Activated naive CD4-positive, alpha-beta T cell treated with anti-CD3 and anti-CD28 coated beads for 36 hours (primary cell): Measurements from ENCODE around the gene GH2. TPM values are rescaled to one million over a fixed set of nuclear protein-coding genes. Genes with fewer than 3 reads are reported as not detected.
A peak's percentile ranks its signal among the peaks of the same experiment; 100 is the strongest.
"Not testable (repeated sequence)": the region's sequence is repeated elsewhere in the genome, so short reads cannot be mapped to it uniquely, and the experiment has no call there.

ENCODE experiments used
- CTCF ChIA-PET: fragments of 350-600 bp; sonication (Branson Sonifier 250); formaldehyde crosslinking; loops from one replicate; lab custom pipeline; 2021; ENCODE audit warnings: antibody characterized with exemption; lab: Charles Lee
- DNase-seq: peaks from one replicate; pipeline ENCODE4 v3.0.0-alpha.2; 2020
- H3K27ac Mint-ChIP-seq: one replicate; pipeline ENCODE4 v1.8.0; 2021; ENCODE audit warnings: mild to moderate bottlenecking, mixed read lengths
- H3K27me3 Mint-ChIP-seq: one replicate; pipeline ENCODE4 v1.8.0; 2021; ENCODE audit warnings: low read depth, mixed read lengths
- H3K36me3 Mint-ChIP-seq: one replicate; pipeline ENCODE4 v1.8.0; 2021; ENCODE audit warnings: low read depth, mixed read lengths
- H3K4me1 Mint-ChIP-seq: one replicate; pipeline ENCODE4 v1.8.0; 2021; ENCODE audit warnings: low read depth, mixed read lengths
- H3K4me3 Mint-ChIP-seq: one replicate; pipeline ENCODE4 v1.8.0; 2021; ENCODE audit warnings: mild to moderate bottlenecking, moderate library complexity, mixed read lengths
- H3K9me3 Mint-ChIP-seq: one replicate; pipeline ENCODE4 v1.8.0; 2021; ENCODE audit warnings: mixed read lengths
- intact Hi-C: fragments of 100-400 bp; cut with micrococcal nuclease; formaldehyde crosslinking; loops from one replicate; pipeline ENCODE4 v1.15.1; 2023
- total RNA-seq, 2 experiments: library from RNA; stranded (reverse); gene quantifications; one replicate each; pipeline ENCODE4 v1.2.3, GENCODE V29; 2021

Gene GH2
- total RNA-seq, 2 experiments from 2014 or later, result not detected

GRCh38 chr17:63910096-63910495, 28.4 kb upstream of the GH2 start:
- H3K27ac Mint-ChIP-seq, result no peak overlapping the region
- CTCF ChIA-PET, result interaction anchor here (1.2 to 2.5 kb wide), 5 partner anchors 9 to 44 kb away, joined by 4 to 21 read pairs (median 10); partner anchors contain the start of gene GH1
- H3K36me3 Mint-ChIP-seq, result no peaks in the 10 kb centered on the region
- no peaks in the 10 kb centered on the region for H3K4me1 Mint-ChIP-seq
- intact Hi-C loops, result loop anchor here (5.0 kb wide), 1 partner anchor 372 kb away; no protein-coding TSS in a partner anchor
- DNase-seq, result no peak
- H3K9me3 Mint-ChIP-seq, result no peaks in the 10 kb centered on the region
- no peak overlapping the region for H3K4me3 Mint-ChIP-seq
- no peaks in the 10 kb centered on the region for H3K27me3 Mint-ChIP-seq

- intact Hi-C loops, H3K4me3 Mint-ChIP-seq, H3K27ac Mint-ChIP-seq, H3K36me3 Mint-ChIP-seq, DNase-seq, H3K9me3 Mint-ChIP-seq, H3K4me1 Mint-ChIP-seq, H3K27me3 Mint-ChIP-seq: not testable (repeated sequence)
- CTCF ChIA-PET, result interaction anchor here (2.5 kb wide), 1 partner anchor 10 kb away, joined by 12 read pairs; the partner anchor contains the start of gene GH1
Observed at GRCh38 chr17:63909586-63909985, 27.8 kb upstream of the GH2 start.

- H3K27ac Mint-ChIP-seq, intact Hi-C loops, H3K4me3 Mint-ChIP-seq, H3K9me3 Mint-ChIP-seq, H3K36me3 Mint-ChIP-seq, H3K27me3 Mint-ChIP-seq, H3K4me1 Mint-ChIP-seq: not testable (repeated sequence)
- DNase-seq, result peak; percentile 29
- CTCF ChIA-PET, result interaction anchor here (1.2 to 1.6 kb wide), 4 partner anchors 39 to 121 kb away, joined by 3 to 5 read pairs (median 4); no protein-coding TSS in a partner anchor
Observed at GRCh38 chr17:63907161-63907778, 25.5 kb upstream of the GH2 start.

- CTCF ChIA-PET, result interaction anchor here (0.6 to 2.2 kb wide), 19 partner anchors 11 to 229 kb away, joined by 3 to 13 read pairs (median 4); partner anchors contain the start of gene ERN1
- H3K36me3 Mint-ChIP-seq, H3K9me3 Mint-ChIP-seq, DNase-seq, H3K4me1 Mint-ChIP-seq, H3K27ac Mint-ChIP-seq, H3K4me3 Mint-ChIP-seq, H3K27me3 Mint-ChIP-seq, intact Hi-C loops: not testable (repeated sequence)
Observed at GRCh38 chr17:63904796-63905195, 23.1 kb upstream of the GH2 start.

- DNase-seq, result peak; percentile 57
- H3K9me3 Mint-ChIP-seq, H3K27me3 Mint-ChIP-seq, H3K4me1 Mint-ChIP-seq, H3K36me3 Mint-ChIP-seq, intact Hi-C loops, H3K4me3 Mint-ChIP-seq, H3K27ac Mint-ChIP-seq: not testable (repeated sequence)
- CTCF ChIA-PET, result interaction anchor here (0.6 to 2.8 kb wide), 17 partner anchors 8 to 263 kb away, joined by 3 to 11 read pairs (median 3); partner anchors contain the start of gene ERN1
Observed at GRCh38 chr17:63903787-63904201, 22.1 kb upstream of the GH2 start.

GRCh38 chr17:63901971-63902370, 20.2 kb upstream of the GH2 start:
- H3K27me3 Mint-ChIP-seq, H3K36me3 Mint-ChIP-seq, intact Hi-C loops, H3K4me1 Mint-ChIP-seq, H3K27ac Mint-ChIP-seq, H3K4me3 Mint-ChIP-seq, DNase-seq, H3K9me3 Mint-ChIP-seq: not testable (repeated sequence)
- CTCF ChIA-PET, result interaction anchor here (0.6 to 2.8 kb wide), 9 partner anchors 10 to 231 kb away, joined by 3 to 11 read pairs (median 5); no protein-coding TSS in a partner anchor

- intact Hi-C loops, H3K9me3 Mint-ChIP-seq, H3K4me1 Mint-ChIP-seq, H3K27me3 Mint-ChIP-seq, H3K36me3 Mint-ChIP-seq, H3K4me3 Mint-ChIP-seq: not testable (repeated sequence)
- CTCF ChIA-PET, result interaction anchor here (0.6 to 1.3 kb wide), 5 partner anchors 9 to 47 kb away, joined by 3 to 5 read pairs (median 3); partner anchors contain the start of gene GH2
- peak; percentile 69 for DNase-seq
- H3K27ac Mint-ChIP-seq, result peak overlapping the region; percentile 46
Observed at GRCh38 chr17:63898899-63899798, 17.4 kb upstream of the GH2 start.

GRCh38 chr17:63896524-63897354, 15.0 kb upstream of the GH2 start, which contains the start of gene CSH1:
CSH1 (minus strand) TSS chr17:63896574; CDS start chr17:63896511, 63 bp downstream.
- H3K9me3 Mint-ChIP-seq, H3K36me3 Mint-ChIP-seq, H3K4me1 Mint-ChIP-seq, H3K4me3 Mint-ChIP-seq, H3K27ac Mint-ChIP-seq, H3K27me3 Mint-ChIP-seq, DNase-seq, intact Hi-C loops, CTCF ChIA-PET: not testable (repeated sequence)

GRCh38 chr17:63894821-63895220, 13.1 kb upstream of the GH2 start:
- H3K9me3 Mint-ChIP-seq, CTCF ChIA-PET, H3K4me1 Mint-ChIP-seq, intact Hi-C loops, DNase-seq, H3K36me3 Mint-ChIP-seq, H3K27ac Mint-ChIP-seq, H3K27me3 Mint-ChIP-seq, H3K4me3 Mint-ChIP-seq: not testable (repeated sequence)

- DNase-seq, H3K27ac Mint-ChIP-seq, intact Hi-C loops, H3K4me1 Mint-ChIP-seq, H3K9me3 Mint-ChIP-seq, CTCF ChIA-PET, H3K36me3 Mint-ChIP-seq, H3K27me3 Mint-ChIP-seq, H3K4me3 Mint-ChIP-seq: not testable (repeated sequence)
Observed at GRCh38 chr17:63894021-63894420, 12.3 kb upstream of the GH2 start.

GRCh38 chr17:63892316-63893037, 10.7 kb upstream of the GH2 start:
- H3K36me3 Mint-ChIP-seq, intact Hi-C loops: not testable (repeated sequence)

More at GRCh38 chr17:63892316-63893037, 10.7 kb upstream of the GH2 start:
- H3K27ac Mint-ChIP-seq, DNase-seq, H3K27me3 Mint-ChIP-seq, H3K9me3 Mint-ChIP-seq, H3K4me3 Mint-ChIP-seq, H3K4me1 Mint-ChIP-seq: not testable (repeated sequence)
- CTCF ChIA-PET, result interaction anchor here (1.0 to 2.9 kb wide), 3 partner anchors 10 to 29 kb away, joined by 3 to 9 read pairs (median 3); partner anchors contain the start of gene CSHL1
